ACHN (cell line): ENCODE results near the gene LYPD3.
"Not testable (repeated sequence)": the region's sequence is repeated elsewhere in the genome, so short reads cannot be mapped to it uniquely, and the experiment has no call there.

Experiments used
- DNase-seq: peaks from one replicate; pipeline ENCODE4 v3.0.0-alpha.2; 2015
- in situ Hi-C: cut with HindIII; loops from 2 replicates; pipeline ENCODE4 v1.10.0; 2017; ENCODE audit warnings: low sequenced_read_pairs, low pct_ligation_motif_present, low pct_unique_long_range_greater_than_20kb

The LYPD3 gene

GRCh38 chr19:43441716-43442115 is 23.7 kb downstream of the LYPD3 start:
- DNase-seq, result no peak
- in situ Hi-C loops, result no loop called here

- no peak for DNase-seq
Measured at GRCh38 chr19:43439709-43440063, 25.7 kb downstream of the LYPD3 start.

DNA sequence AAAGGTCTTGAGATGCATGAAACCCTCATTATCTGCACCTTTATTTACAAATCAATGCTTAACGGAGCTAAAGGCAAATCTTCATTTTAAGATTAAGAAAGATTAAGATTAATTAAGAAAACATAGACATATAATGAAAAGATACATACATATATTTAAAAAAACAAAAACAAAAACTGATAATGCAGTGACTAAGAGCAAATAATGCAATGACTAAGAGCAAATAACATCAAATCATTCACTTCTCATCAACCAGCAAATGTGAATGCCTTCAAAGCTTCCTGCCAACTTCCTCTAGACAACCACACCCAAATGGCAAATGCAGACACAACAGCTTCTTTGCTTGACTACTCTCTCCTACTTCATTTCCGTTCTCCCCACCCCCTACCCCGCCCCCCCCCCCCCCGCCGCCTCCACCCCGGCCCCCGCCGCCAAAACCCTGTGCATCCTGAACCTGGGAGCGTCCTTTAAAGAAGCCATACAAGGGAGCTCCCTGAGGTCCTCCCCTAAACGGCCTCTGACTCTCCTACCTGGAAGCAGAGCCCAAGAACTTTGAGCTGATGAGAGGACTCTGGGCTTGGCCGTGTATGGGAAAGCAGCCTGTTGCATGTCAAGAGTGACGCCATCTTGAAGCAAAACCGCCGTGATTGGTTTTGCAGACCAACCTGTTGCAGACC is 26.2 kb downstream of the LYPD3 start:
- no peak for DNase-seq
- in situ Hi-C loops, result no loop called here

More at GRCh38 chr19:43439709-43440063, 25.7 kb downstream of the LYPD3 start:
- in situ Hi-C loops, result no loop called here

DNA sequence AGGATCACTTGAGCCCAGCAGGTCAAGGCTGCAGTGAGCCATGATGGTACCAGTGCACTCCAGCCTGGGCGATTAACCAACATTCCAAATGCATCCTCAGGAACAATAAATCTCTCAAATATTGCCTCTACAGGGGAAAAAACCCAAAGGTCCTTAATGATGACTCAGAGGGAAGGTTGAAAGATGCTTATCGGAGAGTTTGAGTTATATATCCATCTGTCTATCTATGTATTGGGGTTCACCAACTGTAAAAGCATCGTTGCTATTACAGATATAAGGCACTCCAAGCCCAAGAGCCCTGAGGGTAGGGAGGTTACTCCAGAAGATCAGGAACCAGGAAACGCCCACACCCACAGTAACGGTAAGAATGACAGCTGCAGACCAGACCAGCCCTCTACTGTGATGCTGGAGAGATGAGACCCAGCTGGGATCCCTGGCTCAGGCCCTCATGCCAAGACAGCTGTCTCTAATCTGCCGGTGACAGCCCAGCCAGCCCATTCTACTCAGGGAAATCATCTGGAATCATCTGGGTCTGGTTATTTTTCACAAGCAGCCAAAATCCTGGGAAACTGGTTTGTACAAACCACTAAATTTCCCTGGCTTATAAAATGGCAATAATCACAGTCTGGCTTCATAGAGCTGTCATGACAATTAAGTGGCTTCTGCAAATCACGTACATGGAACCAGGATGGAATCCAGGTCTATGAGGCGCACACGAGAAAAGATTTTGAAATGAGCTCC is 26.9 kb downstream of the LYPD3 start:
- in situ Hi-C loops, result no loop called here
- no peak for DNase-seq

DNA sequence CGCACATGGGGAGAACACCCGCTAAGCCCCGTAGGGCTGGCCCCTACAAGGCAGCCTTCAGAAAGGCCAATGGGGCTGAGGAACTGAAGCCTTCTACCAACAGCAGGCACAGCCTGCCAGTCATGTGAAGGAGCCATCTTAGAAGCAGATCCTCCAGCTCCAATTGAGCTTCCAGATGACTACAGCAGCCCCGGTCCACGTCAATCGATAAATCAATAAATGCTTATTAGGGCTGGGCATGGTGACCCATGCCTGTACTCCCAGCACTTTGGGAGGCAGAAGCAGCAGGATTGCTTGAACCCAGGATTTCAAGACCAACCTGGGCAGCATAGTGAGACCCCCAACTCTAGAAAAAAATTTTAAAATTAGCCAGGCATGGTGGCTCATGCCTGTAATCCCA is 27.7 kb downstream of the LYPD3 start:
- DNase-seq, result no peak
- in situ Hi-C loops, result no loop called here

DNA sequence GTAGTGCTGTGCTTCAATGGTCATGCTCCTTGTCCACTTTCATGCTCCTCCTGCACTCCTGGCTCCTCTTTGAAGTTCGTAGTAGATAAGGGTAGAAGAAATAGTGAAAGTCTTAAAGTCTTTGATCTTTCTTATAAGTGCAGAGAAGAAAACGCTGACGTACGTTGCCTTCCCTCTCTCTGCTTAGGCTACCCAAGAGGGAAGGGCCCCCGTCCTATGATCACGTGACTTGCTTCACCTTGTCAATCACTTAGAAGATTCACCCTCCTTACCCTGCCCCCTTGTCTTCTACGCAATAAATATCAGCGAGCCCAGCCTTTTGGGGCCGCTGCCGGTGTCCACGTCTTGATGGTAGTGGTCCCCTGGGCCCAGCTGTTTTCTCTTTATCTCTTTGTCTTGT is 28.1 kb downstream of the LYPD3 start:
- DNase-seq, in situ Hi-C loops: not testable (repeated sequence)

DNA sequence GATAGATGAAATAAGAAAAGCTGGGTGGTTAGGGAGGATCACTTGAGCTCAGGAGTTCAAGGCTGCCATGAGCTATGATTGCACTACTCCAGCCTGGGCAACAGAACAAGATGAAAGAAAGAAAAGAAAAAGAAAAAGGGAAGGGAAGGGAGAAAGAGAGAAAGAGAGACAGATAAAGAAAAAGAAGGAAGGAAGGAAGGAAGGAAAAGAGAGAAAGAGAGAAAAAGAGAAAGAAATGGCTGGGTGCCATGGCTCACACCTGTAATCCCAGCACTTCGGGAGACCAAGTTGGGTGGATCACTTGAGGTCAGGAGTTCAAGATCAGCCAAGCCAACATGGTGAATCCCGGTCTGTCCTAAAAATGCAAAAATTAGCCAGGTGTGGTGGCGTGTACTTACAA is 29.6 kb downstream of the LYPD3 start:
- in situ Hi-C loops, result no loop called here
- DNase-seq, result no peak

GRCh38 chr19:43433689-43434088 is 31.7 kb downstream of the LYPD3 start:
- in situ Hi-C loops, result no loop called here
- DNase-seq, result no peak

DNA sequence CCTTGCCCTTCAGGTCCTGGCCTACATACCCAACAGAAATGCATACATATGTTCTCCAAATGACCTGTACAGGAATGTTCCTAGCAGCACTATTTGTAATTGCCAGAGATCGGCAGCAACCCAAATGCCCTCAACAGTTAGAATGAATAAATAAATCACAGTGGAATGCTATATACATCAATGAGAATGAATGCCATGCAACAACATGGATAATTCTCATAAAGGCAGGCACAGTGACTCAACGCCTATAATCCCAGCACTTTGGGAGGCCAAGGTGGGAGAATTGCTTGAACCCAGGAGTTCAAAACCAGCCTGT is 32.1 kb downstream of the LYPD3 start:
- DNase-seq, result no peak
- in situ Hi-C loops, result no loop called here

DNA sequence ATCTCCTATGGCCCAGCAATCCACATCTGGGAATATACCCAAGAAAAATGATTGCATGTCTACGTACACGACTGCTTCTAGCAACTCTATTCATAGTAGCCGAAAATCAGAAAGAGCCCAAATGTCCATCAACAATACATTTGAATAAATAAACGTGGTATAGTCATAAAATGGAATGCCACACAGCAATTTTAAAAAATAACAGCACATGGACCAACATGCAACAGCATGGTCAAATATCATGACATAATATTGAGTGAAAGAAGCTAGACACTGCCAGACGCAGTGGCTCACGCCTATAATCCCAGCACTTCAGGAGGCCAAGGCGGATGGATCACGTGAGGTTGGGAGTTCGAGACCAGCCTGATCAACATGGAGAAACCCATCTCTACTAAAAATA is 34.4 kb downstream of the LYPD3 start:
- in situ Hi-C loops, result no loop called here
- no peak for DNase-seq

GRCh38 chr19:43430142-43430710 is 35.2 kb downstream of the LYPD3 start:
- in situ Hi-C loops, result no loop called here
- no peak for DNase-seq

- no peak for DNase-seq
- in situ Hi-C loops, result no loop called here
Measured at GRCh38 chr19:43429395-43429794, 36.0 kb downstream of the LYPD3 start.

DNA sequence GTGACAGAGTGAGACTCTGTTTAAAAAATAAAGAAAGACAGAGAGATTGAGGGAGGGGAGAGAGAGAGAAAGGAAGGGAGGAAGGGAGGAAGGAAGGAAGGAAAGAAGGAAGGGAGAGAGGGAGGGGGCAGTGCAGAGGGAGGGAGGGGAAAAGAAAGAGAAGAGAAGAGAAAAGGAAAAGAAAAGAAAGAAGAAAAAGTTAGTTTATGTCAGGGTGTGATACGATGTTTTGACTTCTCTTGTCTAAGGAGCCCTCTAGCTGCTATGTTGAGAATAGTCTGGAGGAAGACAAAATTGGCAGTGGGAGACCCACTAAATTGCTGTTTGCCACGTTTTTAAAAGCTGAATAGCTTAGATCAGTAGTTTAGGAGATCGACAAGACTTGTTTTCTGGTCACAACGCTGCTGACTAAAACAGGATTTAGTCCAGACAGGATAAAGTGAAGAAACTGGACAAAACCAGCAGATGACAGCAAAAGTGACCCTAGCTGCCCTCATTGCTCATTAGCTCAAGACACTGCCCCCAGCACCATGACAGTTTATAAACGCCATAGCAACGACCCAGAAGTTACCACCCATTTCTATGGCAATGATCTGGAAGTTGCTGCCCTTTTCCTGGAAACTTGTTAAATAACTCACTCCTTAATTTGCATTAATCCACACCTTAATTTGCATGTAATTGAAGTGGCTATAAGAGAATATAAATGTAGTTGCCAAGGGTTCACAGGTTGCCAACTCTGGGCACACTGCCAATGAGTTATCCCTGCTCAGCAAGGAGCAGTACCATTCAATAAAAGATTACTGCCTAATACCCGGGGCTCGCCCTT is 39.6 kb downstream of the LYPD3 start:
- in situ Hi-C loops, result no loop called here
- DNase-seq, result peak; percentile 25

- no peak for DNase-seq
- in situ Hi-C loops, result no loop called here
Measured at GRCh38 chr19:43423779-43424178, 41.6 kb downstream of the LYPD3 start.

GRCh38 chr19:43422689-43423066 is 42.7 kb downstream of the LYPD3 start:
- in situ Hi-C loops, result no loop called here
- no peak for DNase-seq

- in situ Hi-C loops, result no loop called here
- no peak for DNase-seq
Measured at GRCh38 chr19:43422000-43422688, 43.3 kb downstream of the LYPD3 start.

- no peak for DNase-seq
- in situ Hi-C loops, result no loop called here
Measured at GRCh38 chr19:43420954-43421353, 44.5 kb downstream of the LYPD3 start.

GRCh38 chr19:43416951-43417623 is 48.3 kb downstream of the LYPD3 start:
- in situ Hi-C loops, result no loop called here
- DNase-seq, result no peak
